T-helper 2 cell treated with Interferon-gamma antibody and Interleukin-4, amounts not matched to agents 100 ng/mL and 5 ng/mL, for 36 hours (primary cell): ENCODE results near the gene HSPA1A. TPM values are rescaled to one million over a fixed set of nuclear protein-coding genes. Genes with fewer than 3 reads are reported as not detected.
"Not testable (repeated sequence)": the region's sequence is repeated elsewhere in the genome, so short reads cannot be mapped to it uniquely, and the experiment has no call there.

Experiments
- intact Hi-C: fragments of 100-400 bp; cut with micrococcal nuclease; formaldehyde crosslinking; loops from one replicate; pipeline ENCODE4 v1.15.1; 2023
- total RNA-seq: library from RNA; stranded (reverse); gene quantifications from 2 replicates; pipeline ENCODE4 v1.2.3, GENCODE V29; 2022

HSPA1A gene
- total RNA-seq, 1 donor from 2014 or later, result 120 TPM

DNA sequence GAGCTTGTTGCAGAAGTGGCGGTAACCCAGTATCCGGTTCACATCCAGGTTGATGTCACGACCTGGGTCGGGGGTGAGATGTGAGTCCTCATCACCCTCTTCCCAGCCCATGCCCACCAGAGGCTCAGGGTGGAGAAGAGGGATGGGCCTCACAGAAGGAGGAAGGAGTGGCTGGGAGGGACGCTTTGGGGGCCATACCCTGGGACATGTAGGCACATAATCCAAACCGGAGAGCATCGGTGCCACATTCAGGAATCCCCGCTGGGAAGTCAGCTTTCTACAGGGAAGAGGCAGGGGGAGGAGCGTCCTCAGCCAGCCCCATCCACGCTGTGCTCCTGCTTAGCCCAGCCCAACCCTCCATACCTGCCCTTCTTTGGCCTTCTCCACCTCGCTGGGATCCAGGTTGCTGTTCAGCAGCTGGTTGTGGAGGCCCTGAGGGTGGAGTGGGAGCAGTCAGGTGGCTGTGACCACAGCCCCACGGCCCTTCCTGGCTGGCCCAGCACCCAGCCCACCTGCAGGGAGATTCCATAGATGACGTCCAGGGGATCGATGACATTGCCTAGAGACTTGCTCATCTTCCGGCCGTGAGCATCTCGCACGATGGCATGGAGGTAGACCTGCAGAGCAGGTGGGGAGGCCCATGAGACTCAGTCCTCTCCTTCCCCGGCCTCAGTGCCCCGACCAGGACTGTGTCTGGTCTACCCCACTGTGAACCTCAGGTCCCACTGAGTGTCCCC, 34.7 kb upstream of the HSPA1A start:
- intact Hi-C loops, result no loop called here

DNA sequence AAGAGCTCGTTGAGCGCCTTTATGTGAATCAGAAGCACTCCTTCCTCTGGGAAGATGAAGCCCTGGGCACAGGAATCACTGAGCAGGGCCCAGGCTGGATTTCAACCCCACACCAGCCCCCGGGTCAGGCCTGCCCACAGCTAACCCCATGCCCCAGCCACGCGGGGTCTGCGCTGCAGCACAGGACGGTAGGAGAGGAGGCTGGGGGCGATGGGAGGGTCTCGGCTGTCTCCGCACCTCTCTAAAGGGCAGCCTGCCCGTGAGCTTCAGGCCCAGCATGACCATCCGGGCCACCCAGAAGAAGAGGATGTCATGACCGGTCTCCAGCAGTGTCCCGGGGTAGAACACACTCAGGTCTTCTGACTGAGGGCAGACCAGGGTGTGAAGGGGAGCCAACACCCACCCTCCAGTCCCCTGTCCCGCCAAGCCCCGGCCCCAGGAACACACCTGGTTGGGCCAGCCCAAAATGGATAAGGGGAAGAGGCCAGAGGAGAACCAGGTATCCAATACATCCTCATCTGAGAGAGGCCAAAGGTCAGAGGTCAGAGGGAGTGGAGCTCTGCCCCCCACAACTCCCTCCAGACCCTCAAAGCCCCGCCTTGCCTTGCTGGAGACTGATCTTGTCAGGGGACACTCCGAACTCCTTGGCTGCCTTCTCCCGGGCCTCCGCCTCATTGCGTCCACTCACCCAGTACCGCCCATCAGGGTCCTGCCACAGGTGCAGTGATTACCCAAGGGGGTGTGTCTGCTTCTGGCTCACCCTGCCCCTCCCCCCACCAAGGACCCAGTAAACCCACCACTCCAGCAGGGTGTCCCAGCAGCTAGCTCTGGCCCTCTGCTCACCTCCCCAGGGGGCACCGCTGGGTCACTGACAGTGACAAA, 33.9 kb upstream of the HSPA1A start:
- intact Hi-C loops, result no loop called here

DNA sequence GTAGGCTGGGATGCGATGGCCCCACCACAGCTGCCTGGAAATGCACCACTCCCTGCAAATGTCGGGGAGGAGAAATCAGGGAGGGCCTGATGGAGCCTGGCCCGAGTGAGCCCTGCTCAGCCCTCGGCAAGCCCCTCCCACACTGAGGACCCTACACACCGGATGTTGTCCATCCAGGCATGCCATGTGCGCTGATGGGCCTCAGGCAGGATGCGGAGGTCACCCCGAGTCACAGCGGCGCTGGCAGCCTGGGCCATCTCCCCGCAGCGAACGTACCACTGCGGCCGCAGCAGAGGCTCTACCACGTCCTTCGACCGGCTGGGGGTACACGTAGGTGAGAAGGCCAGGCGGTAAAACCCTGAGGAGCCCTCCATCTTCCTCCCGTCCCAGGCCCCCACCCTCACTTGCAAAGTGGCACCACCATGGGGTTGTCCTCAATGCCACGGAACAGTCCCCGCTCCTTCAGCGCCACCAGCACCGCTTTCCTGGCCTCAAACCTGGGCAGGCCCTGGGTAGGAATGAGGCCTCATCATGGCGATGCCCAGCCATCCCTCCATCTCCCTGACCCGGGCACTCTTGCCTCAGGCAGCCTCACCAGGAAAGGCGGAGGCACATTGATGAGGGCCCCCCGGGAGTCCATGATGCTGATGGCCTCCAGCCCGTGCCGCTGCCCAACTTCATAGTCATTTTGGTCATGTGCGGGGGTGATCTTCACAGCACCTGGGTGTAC, 33.1 kb upstream of the HSPA1A start:
- intact Hi-C loops, result no loop called here

DNA sequence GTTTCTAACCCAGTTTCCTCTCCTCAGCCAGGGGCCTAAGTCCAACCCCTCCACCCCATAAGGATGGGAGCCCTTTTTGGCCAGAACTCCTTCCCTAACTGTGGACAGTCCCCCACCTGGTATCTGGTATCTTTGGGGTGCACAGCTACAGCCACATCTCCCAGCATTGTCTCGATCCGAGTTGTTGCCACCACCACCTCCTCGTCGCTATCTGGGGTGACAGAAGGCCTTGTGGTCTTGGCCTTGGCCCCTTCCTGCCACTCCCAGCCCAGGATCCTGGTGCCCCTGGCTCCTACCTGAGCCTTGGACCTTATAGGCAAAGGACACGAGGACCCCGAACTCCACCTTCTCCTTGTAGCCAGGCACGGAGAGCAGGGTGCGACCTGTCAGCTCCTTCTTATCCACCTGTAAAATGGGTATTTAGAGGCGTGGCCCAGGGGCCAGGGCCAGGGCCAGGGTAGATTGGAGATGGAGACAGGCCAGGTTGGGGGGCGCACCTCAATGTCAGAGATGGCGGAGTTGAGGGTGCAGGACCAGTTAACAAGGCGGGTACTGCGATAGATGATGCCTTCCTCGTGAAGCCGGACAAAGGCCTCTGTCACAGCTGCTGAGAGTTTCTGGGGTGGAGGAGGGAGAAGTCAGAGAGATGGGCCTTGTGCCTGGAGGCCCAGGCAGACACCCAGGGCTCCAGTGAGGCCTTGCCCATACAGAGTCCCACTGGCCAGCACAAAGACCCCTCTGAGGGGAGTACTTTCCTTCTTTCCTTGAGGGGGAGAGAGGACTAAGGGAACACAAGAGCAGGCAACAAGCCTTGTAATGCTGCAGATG, 31.0 kb upstream of the HSPA1A start:
- intact Hi-C loops, result no loop called here

DNA sequence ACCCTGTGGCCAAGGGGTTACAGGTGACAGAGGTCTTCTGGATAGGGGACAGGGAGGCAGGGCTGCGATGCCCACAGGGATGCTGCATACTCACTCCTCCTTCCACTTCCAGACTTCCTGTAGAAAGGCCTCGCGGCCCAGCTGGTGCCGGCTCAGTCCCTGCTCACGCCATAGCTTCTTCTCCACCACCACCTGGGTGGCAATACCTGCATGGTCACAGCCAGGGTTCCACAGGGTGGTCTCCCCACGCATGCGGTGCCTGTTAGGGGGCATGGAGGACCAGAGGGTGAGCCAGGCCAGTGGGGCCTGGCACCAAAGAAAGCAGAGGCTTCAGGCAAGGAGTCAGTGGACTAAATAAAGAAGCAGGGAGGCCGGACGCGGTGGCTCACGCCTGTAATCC, 29.9 kb upstream of the HSPA1A start:
- intact Hi-C loops, result no loop called here

DNA sequence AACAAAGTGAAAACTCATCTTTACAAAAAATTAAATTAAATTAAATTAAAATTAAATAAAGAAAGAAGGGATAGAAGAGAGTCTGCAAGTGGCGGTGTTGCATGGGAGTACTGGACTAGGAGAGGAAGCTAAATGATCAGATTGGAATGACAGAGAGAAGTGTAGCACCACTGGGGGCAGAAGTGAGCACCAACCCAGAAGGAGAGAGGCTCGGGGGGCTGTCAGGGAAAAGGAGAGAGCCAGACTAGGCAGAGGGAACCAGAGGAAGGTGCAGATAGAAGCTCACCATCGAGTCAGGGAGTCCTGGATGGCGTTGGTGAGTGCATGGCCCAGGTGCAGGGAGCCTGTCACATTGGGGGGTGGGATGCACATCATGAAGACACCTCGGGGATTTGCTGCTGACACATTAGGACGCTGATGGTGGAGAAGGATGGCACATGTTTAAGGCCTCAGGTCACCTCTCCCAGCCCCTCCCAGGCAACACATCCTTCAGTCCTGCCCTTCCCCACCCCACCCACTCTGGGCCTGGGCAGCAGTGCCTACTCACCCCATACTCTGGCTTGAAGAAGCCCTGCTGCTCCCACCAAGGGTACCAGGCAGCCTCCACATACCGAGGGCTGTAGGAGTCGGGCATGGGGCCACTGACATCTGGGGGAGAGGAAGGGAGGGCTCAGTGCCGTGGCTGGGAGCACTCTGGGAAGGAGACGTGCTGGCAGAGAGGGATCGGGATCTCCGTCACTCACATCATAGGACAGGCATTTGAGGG, 23.8 kb upstream of the HSPA1A start:
- intact Hi-C loops, result no loop called here

DNA sequence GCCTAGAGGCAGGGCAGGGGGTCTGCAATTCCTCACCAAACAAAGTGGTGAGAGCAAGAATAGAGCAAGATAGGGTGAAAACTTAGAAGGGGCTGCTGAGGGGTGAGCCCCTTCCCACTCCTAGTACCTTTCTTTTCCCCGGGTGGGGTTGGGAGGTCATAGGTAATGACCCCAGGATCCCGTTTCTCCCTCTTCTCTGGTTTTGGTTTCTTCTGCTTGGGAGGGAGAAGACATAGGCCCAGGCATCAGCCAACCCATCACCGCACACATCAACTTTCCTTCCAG, 23.3 kb upstream of the HSPA1A start:
- intact Hi-C loops, result no loop called here

DNA sequence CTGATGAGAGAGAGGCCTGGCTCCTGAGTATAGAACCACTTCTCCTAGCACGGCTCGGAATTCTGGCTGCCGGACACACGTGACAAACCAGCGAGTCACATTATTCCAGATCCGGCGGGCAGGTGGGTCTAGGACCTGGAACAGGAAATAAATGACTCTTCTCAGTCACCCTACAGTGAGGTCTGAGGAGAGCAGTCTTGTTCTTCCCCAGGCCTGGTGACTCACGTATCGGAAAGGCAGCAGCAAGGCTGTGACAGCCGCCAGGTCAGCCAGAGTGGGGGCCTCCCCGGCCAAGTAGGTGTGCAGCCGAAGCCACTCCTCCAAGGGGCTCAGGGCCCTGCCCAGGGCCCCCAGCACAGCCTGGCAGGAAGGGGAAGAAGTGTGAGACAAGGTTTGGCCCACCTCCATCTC, 22.6 kb upstream of the HSPA1A start:
- intact Hi-C loops, result no loop called here

DNA sequence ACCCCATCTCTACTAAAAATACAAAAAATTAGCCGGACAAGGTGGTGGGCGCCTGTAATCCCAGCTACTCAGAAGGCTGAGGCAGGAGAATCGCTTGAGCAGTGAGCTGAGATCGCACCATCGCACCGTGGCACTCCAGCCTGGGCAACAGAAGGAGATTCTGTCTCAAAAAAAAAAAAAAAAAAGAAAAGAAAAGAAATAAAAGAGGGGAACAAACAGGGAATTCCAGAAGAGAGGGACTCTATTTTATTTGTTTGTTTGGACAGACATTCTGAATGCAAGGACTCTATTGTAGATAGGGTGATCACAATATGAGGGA, 21.5 kb upstream of the HSPA1A start:
- intact Hi-C loops, result not testable (repeated sequence)

DNA sequence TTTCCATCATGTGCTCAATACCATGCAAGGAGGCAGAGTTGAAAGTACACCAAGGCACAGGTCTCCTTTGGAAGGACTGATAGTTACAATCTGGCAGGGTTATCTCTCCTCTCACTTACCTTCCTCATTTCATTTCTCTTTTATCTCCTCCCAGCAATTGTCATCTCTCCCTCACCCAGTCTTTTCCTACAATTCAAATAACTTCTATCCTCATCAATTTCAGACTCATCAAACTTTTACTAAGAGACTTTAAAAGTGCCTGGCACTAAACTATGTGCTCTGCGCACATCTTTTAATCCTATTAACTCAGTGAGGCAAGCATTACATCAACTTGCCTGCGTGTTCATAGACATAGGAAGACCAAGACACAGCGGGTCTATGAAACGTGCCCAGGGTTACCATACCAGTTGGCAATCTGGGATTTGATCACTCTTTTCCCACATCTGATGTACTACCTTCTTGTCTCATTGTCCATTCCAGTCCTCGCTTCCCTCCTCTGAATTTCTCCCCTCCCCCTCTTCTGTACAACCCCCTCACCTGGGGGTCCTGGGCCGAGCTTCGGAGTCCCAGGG, 21.0 kb upstream of the HSPA1A start:
- intact Hi-C loops, result no loop called here

DNA sequence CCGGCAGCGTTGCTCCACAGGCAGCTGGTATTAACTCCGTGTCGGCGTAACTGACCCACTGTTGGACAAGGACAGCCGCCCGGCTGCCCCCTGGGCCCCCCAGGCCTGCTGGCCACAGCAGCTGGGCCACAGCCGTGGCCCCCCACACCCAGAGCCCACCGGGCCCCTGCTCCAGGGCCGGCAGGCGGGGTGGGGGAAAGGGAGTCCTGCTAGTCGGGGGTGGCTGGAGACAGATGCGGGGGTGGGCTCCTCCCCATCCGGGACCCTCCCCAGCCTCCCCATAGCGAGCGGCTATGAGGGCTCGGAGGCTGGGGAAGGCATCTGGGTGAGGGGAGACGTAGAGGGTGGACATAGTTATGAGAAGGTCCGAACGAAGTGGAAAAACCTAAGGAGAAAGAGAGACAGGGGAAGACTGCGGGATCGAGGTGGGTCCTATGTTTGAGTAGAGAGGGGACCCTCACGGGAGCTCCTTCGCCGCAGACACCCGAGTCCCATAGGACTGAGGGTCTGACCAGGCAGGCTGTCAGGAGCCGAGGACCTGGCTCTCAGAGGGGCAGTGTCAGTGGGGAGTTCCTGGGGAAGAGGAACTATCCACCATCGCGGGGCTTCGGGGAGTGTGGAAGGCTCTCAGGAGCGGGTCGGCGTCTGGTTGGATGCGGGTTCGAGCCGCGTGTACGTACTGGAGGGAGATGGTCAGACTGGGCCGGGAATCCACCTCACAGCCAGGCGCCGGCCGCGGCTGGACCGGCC, 20.3 kb upstream of the HSPA1A start:
- intact Hi-C loops, result loop anchor here (1.0 to 5.0 kb wide), 4 partner anchors 11 to 128 kb away; partner anchors contain the start of genes CSNK2B, HSPA1B, LSM2 and LY6G5B

DNA sequence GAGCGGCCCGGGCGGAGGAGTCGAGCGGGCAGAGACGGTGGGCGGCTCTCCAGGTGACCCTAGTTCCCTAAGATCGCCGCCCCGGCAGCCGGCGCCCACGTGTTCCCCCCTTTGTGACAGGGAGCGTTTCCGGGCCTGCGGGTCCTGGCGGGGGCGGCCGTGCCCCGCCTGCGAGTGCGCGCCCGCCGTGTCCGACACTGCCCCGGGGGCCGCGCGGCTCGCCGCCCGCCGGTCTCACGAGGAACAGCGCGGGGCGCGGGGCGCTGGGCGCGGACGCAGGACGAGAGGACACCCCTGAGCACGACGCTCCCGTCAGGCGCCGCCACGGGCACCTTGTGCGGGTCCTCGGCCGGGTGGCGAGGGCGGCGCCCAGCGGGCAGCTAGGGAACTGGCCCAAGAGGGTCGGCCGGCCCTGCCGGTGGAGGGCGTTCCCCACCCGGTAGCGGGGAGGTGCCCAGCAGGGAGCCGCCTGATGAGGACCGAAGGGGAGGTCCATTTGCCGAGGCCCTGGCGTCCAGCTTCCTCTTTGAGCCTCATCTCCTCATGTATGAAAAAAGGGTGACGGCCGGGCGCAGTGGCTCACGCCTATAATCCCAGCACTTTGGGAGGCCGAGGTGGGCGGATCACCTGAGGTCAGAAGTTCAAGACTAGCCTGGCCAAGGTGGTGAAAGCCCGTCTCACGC, 19.6 kb upstream of the HSPA1A start, which contains the start of gene VARS1:
Gene VARS1 (minus strand): TSS at position 137 of the 683 bp plus-strand sequence. CDS start 535 bp downstream, outside the sequence.
- intact Hi-C loops, result loop anchor here (1.0 to 5.0 kb wide), 4 partner anchors 11 to 128 kb away; partner anchors contain the start of genes CSNK2B, HSPA1B, LSM2 and LY6G5B

DNA sequence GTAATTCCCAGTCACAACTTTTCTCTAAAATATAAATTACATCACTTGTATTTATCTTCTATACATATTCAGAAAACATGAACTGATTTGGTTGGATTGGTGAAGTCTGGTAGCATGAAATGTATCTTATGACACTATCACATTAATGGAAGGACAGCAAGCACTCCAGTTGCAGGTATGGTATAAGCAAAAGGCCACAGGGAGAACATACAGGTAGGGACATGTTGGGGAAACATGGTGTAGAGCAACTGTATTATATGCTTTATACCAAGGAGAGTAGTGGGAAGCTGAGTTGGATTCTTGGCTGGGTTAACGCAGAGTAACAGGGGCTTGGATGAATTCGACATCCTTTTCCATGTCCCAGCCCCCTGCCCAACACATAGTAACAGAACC, 18.4 kb upstream of the HSPA1A start:
- intact Hi-C loops, result loop anchor here (5.0 kb wide), 1 partner anchor 130 kb away; the partner anchor contains the start of genes CSNK2B and LY6G5B

DNA sequence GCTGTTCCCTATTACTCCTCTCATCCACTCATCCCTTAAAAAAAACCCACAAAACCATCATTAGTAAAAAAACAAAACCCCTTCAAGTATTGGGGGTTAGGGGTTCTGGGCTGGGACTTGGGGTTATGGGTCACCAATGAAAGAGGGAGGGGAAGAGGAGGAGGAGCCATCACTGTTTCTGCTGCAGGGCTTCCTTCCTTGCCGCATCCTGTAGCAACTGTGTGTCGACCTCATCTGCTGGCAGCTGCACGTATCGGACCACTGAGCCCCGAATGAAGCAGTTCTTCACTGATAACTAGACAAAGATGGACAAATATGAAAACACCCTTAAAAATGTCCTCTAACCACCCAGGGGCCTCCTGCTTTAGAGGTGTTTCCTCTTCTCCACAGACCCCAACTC, 17.8 kb upstream of the HSPA1A start:
- intact Hi-C loops, result loop anchor here (5.0 kb wide), 1 partner anchor 130 kb away; the partner anchor contains the start of genes CSNK2B and LY6G5B

DNA sequence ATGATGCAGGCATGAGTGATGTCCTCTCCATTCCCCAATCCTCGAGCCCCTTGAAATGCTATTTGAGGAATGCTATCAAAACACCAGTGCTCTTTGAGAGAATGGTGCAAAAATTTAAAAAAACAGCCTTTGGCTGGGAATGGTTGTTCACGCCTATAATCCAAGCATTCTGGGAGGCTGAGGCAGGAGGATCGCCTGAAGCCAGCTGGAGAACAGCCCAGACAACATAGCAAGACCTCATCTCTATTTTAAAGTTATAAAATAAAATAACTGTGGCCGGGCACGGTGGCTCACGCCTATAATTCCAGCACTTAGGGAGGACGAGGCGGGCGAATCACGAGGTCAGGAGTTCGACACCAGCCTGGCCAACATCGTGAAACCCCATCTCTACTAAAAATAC, 15.6 kb upstream of the HSPA1A start:
- intact Hi-C loops, result loop anchor here (5.0 kb wide), 1 partner anchor 132 kb away; the partner anchor contains the start of genes CSNK2B and LY6G5B

DNA sequence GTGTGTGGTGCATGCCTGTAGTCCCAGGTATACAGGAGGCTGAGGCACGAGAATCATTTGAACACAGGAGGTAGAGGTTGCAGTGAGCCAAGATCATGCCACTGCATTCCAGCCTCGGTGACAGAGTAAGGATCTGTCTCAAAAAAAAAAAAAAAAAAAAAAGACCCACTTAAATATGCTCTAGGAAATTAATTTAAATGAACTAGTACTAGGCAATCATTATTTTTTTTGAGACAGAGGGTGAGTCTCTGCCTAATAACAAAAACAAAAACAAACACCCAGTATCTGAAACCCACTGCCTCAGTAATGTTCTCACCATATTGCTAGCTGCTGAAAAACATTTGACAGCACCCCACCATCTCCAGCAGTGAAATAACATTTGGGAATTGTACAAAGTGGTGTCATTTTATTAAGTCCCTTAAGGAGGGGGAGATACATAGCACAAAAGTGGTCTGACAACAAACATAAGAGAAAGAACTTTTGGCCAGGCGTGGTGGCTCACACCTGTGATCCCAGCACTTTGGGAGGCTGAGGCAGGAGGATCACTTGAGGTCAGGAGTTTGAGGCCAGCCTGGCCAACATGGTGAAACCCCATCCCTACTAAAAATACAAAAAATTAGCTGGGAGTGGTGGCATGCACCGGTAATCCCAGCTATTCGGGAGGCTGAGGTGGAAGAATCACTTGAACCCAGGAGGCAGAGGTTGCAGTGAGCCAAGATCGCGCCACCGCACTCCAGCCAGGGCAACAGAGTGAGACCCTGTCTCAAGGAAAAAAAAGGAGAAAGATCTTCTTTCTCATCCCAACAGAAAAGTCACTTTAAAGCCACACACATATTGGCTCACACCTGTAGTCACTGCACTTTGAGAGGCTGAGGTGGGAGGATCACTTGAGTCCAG, 14.1 kb upstream of the HSPA1A start:
- intact Hi-C loops, result not testable (repeated sequence)

DNA sequence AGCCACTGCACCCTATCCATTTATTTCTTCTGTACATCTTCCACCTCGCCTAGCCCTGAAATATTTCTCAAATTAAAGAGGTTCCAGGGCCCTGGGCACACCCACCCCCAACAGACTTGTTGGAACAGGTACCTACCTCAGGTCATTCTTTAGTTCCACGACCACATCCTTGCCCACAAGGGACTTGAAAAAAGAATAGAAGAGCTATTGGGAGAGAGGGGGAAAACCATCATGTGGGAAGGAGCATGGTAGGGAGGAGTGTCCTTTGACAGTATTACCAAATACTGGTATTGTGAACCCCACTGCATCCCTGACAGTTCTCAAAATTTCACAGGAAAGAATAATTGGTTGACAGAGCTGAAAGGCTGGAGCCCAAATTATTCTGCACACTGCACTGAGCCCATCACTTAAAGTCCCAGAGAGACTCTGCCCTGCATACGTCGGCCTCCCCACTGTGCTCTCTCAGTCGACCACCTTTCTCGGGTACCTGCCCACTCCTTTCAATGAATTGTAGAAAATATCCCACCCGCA, 9.3 kb upstream of the HSPA1A start:
- intact Hi-C loops, result loop anchor here (1.0 kb wide), 2 partner anchors 11 to 21 kb away; partner anchors contain the start of genes HSPA1B and VARS1
